Measurements from ENCODE around the gene PDE4B.
"Not testable (repeated sequence)": the region's sequence is repeated elsewhere in the genome, so short reads cannot be mapped to it uniquely, and the experiment has no call there.

The PDE4B gene

GRCh38 chr1:66296370-66296769 lies 503.7 kb downstream of the PDE4B start:
- DNase-seq: no peak

DNA sequence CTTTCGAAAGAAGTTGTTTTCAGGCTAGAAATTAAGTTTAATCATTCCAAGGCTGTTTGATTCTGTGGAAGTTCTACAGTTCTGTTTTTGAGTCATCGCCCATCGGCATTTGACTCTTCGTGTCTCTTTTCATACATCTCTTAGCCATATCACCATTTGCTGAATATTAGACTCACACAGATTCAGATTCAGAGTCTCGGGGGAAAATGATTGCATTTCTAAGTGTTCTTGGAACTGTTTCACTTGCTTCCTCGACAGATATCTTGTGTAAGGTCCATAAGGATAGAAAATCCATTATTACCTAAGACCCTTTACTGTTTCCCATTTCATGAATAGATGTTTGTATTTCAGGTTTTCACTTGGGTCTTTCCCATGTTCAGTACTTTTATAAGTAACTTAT lies 504.3 kb downstream of the PDE4B start:
- no peak for DNase-seq

GRCh38 chr1:66298464-66298863 lies 505.8 kb downstream of the PDE4B start:
- DNase-seq: no peak

DNA sequence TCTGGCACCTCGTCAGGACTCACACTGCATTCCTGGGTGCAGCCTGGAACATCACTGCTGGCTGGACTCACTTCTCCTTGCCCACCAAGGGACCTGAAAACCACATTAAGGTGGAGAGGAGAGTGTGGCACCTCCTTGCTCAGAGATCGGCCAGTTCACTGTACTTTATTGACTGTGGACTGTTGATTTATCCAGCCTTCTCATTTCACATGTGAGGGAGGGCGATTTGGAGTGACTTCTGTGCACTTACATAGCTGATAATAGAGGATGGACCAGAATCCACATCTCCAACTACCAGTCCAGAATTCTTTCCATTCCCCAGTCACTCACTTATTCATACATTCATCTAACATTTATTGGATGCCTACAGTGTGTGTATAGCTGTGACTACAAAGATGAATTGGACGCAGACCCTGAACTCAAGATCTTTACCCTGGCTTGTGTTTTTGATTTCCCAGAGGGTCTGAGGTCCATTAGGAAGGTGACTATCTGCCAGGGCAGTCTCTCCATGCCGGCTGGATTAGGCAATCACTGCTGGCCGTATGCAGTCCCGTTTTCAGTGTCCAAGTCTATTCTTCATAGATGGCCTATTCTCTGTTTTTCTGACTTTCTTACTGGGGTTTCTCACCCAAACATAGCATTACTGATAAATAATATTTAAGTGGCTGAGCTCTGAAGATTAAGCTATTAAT lies 507.7 kb downstream of the PDE4B start:
- DNase-seq: no peak

GRCh38 chr1:66300972-66301451 lies 508.3 kb downstream of the PDE4B start:
- peak in 1 of 2 donors; percentile 23 for DNase-seq

GRCh38 chr1:66302184-66302742 lies 509.6 kb downstream of the PDE4B start:
- DNase-seq: no peak

- no peak for DNase-seq
Measured at GRCh38 chr1:66302815-66303214, 510.1 kb downstream of the PDE4B start.

DNA sequence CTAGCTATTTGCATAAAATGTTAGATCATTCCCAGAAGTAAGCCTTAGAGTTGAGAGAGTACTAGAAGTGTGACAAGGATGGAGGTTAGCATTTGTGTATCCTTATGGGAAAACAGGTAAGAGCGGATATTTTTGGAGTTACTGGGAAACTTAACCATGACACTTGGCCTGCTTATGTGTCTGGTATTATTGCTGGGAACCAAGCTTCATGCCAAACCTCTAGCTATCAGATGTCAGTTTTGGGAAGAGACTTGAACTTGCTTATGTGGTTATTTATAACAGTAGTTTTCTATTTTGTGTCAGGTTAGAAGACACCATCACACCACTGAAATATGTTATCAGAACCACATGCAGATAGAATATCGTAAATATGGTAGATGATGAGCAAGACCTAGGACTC lies 511.0 kb downstream of the PDE4B start:
- no peak for DNase-seq

DNA sequence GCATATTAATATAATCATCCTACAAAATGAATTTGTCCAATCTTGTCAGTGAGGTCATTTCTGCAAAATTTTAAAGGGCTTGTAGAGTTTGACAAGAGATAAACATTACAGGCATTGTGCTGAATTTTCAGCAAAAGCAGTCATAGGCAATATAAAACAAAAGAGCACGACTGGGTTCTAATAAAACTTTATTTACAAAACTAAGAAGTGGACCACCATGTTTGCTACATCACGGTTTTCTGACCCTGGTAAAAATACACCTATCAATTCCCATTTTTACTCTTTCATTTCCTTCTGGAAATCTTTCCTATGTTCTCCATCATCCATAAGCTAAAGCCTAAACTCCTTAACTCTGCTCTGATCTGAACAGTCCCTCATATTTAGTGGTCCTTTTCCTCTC lies 511.4 kb downstream of the PDE4B start:
- no peak for DNase-seq

- no peak for DNase-seq
Measured at GRCh38 chr1:66305927-66306326, 513.2 kb downstream of the PDE4B start.

GRCh38 chr1:66309006-66309741 lies 516.5 kb downstream of the PDE4B start:
- DNase-seq: no peak

DNA sequence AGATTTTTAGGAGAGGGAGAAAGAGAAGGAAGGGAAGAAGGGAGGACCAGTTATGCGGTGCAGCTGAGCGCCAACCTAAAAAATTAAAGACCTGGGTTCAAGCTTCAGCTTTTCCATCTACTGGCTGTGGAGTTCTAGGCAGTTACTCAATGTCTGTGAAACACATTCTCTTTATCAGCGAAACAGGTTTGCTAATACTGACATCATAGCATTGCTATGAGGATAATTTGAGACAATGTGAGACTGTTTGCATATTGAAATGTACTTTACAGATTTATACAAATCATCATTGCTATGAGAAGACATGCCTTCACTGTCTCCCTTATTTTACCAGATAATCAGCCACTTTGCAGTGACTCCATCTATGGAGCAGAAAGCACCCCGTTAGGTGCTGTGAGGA lies 518.4 kb downstream of the PDE4B start:
- no peak for DNase-seq

DNA sequence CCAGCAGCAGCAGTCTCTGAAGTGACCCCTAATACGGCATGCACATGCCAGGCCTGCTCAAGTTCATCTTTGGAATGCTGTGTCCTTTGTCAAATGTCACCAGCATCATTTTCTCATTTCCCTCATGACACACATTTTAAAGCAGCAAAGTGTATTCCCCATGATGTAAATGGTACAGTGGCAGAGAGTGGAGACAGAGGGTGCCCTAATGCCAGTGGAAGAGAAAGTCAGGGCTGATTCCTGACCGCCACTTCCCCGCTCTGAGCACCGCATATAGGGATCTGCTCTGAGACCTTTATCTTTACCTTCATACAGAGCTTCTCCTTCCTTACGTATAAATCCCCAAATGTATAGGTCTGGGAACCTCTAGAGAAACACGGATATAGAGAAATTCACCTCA lies 518.9 kb downstream of the PDE4B start:
- no peak for DNase-seq

DNA sequence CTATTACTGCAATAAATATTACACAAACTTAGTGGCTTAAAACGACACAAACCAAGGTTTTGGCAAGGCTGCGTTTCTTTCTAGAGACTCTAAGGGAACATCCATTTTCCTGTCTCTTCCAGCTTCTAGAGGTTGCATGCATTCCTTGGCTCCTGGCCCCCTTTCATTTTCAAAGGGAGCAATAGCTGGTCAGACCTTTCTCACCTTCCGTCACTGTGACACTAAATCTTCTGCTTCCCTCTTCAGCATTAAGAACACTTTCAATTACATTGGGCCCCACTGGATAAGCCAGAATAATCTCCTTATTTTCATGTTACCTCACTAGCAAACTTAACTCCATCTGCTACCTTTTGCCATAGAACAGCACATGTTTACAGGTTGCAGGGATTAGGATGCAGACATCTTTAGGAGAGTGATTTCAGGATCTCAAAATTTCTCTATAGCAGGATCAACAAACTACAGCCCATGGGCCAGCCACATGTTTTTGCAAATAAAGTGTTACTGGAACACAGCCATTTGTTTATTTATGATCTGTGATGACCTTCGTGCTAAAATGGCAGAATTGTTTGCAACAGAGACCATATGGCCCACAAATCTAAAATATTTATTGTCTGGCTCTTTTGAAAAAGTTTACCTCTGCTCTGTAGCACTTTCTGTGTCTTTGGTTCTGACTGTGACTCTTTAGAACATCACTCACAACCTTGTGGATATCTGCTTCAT lies 519.7 kb downstream of the PDE4B start:
- DNase-seq: no peak

GRCh38 chr1:66313429-66313828 lies 520.7 kb downstream of the PDE4B start:
- DNase-seq: no peak

DNA sequence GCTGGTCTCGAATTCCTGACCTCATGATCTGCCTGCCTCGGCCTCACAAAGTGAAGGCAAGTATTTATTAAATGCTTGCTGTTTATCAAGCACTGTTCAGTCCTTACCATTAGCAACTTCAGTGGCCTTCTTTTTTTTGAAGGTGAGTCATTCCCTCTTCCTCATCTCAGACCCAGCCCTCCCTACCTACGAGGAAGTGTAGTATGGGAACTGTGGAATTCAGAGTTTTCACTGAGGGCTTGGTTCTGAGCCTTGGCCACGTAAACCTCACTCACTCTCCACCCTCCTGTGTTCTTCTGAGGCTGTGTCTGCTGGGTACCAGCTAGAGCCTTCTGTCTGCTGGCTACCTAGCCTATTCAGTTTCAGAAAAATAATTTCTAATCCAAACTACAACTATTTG lies 523.0 kb downstream of the PDE4B start:
- DNase-seq: no peak

- no peak for DNase-seq
Measured at GRCh38 chr1:66316464-66317247, 524.0 kb downstream of the PDE4B start.

- DNase-seq: no peak
Measured at GRCh38 chr1:66317248-66317515, 524.5 kb downstream of the PDE4B start.

GRCh38 chr1:66320231-66320630 lies 527.5 kb downstream of the PDE4B start:
- DNase-seq: no peak

- DNase-seq: not testable (repeated sequence)
Measured at GRCh38 chr1:66322462-66322861, 529.8 kb downstream of the PDE4B start.

DNA sequence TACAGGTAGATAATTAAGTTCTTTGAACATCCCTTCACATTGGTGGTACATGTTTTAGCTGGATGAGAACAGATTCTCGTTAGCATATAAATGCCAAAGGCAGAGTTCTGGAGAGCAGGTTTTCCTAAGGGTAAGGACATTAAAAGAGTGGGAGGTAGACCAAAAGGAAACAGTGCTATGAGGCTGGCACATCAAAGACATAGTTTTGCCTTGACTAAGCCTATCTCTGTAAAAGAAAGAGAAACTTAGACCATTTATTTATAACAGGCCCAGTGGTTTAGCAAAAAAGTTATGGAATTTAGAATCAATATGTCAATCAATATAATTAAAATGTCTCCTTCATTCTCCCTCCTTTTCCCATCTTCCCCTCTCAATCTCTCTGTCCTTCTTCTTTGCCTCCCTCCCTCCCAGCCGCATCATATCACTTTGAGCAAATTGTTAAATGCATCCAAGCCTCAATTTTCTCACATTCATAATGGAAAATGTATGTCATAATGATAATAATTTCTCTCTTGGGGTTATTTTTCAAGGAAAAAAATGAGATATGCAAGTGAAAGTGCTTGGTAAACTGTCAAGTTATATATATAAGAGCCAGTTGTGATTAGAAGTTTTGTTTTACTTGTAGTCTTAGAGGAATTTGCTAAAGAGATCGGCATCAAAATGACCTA lies 531.4 kb downstream of the PDE4B start:
- no peak for DNase-seq

All from stimulated activated CD4-positive, alpha-beta T cell treated with anti-CD3 and anti-CD28 coated beads, Interleukin-2, amount 100 ng/mL, for 48 hours (primary cell).